ENCODE measurements around the gene UBR2.

Gene UBR2

DNA sequence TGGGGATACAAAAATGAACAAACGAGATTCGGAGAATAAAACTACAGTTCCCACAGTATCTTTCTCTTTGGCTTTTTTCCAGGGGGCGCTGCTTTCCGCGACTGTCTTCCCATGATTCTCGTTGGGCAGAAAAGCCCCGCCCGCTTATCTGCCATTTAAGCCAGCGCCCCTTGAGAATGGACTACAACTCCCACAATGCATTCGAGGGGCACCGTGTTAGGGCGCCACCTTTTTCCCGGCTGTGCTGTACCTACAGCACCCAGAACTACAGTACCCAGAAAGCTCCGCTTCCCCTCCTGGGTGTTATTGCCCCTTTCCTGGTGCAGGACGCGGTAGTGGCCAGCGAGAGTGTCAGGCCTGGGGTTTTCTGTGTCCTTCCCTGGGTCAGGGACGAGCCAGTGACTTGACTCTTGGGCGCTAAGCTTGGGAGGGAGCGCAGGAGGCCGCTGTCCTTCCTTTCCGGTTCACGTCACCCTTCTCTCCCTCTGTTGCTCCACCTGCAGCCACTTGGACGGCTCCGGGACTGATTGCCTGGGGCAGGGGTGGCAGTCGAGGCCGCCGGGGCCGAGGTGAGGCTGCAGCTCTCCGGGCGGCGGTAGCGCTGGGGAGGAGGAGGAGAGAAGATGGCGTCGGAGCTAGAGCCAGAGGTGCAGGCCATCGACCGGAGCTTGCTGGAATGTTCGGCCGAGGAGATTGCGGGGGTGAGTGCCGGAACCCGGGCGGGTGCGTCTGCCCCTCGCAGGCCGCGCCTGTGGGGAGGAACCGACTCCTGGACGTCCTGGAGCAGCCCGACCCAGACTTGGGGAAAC lies at the start of gene UBR2:
UBR2 (plus strand) TSS at position 333 of the 809 bp plus-strand sequence; CDS start at position 624, 291 bp downstream.
- peak; percentile 100 for DNase-seq

DNA sequence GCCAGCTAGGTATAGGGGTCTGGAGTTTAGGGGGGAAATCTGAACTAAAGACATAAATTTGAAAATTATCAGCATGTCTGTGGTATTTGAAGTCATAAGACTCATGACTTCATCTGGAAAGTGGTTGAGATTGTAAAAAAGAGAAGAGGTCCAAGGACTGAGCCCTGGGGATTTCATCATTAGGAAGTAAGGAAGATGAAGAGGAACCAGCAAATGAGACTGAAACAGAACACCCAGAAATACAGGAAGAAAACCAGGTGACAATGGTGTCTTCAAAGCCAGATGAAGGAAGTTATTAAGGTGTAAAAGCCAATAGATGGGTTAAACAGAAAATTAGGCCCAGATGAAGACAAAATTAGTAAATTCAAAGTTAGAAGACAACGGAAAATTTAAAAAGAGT lies 49.1 kb upstream of the UBR2 start:
- DNase-seq = no peak

DNA sequence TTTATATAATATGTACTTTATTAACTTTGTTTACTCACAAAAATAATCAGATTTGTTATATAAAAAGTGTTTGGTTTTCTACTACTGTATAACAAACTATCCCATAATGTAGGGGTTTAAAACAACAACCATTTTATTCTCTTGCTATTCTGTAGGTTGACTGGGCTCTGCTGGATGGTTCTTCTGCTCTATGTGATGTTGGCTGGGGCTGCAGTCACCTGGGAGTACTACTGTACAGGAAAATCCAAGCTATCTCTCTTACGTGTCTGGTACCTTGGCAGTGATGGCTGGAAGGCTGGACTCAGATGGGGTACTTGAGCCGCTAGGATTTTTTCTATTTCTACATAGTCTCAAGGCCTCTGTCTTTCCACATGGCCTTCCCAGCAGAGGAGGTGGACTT lies 44.0 kb upstream of the UBR2 start:
- no peak for DNase-seq

DNA sequence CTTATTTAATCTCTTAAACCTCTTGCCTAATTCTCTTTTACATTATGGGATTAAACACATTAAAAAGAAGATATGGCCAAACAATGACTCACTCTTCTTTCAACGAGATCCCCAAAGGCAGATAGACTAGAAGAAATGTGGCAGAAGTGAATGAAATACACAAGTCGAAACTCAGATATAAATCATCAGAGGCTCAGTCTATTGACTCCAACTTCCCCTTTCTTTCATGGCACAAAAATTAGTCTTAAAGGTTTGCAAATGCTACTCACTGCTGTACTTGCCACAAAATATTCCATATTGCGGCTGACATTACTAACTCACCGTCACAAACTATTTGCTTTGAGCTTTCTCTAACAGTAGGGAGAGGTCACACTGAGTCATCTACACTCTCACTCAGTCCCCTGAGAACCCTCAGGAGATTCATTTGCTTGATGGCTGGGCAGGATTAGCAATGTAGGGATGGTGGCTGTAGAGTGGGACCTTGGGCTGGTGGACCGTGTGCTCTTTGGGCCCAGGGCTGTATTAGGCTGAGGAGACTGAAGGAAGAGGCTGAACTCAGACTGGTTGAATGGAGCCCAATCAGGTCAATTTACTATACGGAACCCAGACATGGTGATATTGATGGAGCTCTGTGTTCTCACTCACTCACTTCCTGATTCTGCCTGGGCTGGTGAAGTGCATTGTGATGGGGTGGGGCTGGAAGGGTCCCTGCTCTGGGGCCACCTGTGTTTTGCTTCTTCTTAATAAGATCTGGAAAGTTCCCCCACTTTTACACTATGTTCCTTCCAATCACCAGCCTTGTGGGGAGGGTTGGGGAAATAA lies 42.8 kb upstream of the UBR2 start:
- DNase-seq = peak; percentile 77

DNA sequence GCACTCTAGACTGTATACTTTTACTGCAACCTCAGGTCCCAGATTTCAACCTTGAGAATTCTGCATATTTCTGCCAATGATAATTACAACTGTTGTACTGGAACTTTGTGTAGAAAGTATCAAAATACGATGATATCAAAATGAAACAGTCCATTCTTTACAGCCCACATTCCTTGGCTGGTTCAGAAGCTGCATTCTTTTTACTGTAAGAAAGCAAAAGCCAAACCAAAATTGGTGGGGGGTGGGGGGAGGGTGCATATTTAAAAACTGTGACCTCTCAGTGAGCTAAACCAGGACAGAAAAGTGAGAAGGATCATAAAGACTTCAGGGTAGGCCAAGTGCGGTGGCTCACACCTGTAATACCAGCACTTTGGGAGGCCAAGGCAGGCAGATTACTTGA lies 41.8 kb upstream of the UBR2 start:
- peak; percentile 10 for DNase-seq

DNA sequence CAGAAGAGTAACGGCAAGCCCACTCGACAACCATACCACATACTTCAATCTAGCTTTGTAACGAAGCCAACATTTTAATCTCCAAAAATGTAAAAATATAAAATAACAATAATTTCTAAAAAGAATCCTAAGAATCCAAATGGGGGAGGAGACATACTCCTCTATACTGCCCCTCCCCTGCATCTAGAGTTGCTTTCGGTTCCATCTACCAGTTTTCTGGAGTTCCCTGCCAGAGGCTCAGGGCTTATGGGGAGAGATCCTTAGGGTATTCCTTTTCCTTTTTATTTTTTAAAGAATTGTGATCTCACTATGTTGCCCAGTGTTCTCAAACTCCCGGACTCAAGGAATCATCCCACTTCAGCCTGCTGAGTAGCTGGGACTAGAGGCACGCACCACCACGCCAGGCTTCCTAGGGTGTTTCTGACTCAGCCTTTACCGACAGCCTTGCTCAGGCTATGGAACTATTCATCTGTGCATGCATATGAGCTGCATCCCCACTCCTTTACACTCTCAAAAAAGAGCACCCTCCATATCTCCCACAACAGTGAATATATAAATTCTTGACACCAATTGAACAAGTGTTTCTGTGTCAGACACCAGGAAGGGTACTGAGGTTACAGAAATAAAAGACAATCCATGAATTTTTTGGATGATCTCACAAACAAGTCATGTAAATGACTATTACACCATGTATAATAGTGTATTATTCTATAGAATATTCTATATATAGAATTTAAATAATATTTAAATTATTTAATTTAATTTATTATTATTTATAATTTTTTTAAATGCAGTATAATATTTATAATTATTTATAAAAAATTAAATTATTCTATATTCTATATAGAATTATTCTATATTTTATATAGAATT lies 40.7 kb upstream of the UBR2 start:
- DNase-seq = peak; percentile 25

DNA sequence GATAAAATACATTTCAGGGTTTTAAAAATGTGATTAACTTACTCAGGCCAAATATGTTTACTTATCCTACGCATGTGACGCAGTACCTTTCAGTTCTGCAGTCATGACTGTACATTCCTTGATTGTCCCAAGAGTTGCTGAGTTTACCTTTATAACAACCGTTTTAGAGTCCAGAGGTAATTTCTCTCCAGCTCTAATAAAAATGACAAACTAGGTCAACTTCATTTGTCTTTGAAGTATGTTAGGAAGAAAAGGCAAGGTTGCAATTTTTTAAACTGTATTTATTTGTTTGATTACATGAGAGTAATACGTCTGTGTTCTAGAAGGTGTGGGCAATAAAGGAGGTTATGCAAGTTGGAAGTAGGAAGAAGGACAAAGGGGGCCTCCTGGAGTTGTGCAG lies 38.6 kb upstream of the UBR2 start:
- no peak for DNase-seq

DNA sequence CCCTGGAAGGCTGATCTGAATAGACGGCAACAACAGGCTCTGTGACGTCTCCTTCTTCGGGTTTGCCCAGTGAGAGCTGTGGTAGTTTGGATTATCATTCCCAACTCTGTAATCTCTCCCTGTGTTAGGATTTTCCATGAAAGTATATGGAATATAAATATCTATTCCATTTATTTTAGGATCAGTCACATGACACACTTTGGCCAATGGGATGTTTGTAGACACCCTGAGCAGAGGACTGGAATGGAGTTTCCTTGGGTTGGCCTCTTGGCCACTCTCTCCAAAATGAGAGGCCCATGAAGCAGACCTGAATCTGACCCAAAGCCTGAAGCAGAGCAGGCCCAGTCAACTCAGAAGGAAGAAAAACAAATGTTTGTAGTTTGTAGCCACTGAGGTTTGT lies 37.2 kb upstream of the UBR2 start:
- DNase-seq = no peak

DNA sequence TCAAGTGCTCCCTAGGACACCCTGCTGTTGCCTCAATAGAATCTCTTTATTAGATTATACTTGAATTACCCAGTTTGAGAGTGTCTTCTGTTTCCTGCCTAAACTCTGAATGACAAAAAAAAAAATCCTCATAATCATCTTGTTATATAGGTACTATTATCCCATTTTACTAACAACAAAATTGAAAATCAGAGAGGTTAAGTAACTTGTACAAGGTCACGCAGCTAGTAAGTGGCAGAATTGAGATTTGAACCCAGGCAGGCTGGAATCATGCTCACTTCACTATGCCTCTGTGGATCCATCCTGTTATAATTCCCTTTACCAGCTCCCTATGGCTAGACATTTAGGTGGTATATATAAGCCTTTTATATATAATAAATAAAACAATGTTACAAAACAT lies 36.6 kb upstream of the UBR2 start:
- no peak for DNase-seq

DNA sequence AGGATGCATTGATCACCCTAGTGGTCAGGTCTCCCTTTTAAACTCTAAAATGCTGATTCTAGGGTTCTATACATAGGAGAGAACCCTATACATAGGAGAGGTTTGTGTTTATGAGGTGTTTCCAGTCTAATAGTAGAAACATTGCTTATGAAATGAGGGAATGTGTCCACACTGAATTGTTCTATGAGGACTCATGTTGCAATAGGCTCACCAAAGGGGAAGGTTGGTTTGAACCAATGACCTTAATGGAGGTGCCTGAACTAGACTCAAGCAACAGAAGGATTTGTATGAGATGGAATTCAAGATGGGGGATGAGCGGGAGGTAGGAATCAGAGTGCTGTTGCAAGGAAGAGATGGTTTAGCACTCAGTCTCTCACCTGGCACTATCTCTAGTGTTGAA lies 33.5 kb upstream of the UBR2 start:
- no peak for DNase-seq

DNA sequence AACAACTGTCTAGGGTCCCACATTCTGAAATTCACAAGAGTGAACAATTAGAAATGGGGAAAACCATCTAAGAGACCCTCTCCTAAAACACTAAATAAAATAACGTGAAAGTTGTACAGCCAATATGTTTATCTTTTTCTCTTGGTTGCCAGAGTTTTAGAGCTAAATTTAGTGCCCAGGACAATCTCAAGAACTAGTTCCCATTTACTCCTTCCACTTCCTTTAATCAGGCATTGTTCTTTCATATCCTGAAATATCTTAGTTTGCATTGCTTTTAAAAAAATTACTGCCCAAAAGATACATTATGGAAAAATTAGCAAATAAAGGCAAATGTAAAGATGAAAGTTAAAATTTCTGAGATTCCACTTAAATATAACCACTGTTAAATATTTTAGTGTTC lies 33.1 kb upstream of the UBR2 start:
- no peak for DNase-seq

DNA sequence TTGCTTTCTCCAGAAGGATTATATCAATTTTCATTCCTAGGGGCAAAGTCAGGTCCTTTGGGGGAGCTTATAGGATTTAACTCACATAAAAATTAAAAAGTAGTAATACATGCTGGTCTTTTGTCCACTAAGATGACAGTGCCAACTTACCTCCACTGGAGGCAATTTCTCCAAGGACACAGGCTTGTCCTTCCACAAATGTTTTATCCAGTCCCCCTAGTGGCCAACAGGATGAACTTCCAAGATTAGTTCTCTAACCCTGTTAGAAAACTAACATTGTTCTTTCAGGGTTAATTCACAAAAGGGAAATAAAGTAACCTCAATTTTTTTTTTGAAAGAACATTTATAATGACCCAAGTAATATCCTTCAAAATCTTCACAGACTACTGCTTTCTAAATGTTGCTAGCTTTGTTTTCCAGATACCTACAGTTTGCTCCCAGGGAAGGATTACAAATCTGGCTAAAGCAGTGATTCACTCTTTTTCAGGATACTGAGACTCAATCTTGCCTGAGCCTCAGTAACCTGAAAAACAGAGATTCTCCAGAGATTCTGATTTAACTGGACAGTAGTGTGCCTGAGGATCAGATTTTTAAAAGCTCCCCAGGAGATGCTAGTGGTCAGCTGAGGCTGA lies 31.7 kb upstream of the UBR2 start:
- peak; percentile 60 for DNase-seq

DNA sequence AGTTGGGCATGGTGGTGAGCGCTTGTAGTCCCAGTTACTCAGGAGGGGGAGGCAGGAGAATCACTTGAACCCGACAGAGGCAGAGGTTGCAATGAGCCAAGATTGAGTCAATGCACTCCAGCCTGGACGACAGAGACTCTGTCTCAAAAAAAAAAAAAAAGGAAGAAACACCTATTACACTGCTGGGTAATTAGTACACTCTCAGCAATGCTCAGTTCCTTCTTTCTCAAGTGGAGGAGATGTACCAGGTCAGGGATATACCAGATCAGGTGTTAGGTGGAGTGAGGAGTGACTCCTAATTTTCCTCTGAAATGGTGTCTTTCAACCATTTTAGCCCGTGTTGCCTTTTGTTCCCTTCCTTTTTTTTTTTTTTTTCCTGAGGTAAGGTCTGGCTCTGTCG lies 30.0 kb upstream of the UBR2 start:
- DNase-seq = no peak

DNA sequence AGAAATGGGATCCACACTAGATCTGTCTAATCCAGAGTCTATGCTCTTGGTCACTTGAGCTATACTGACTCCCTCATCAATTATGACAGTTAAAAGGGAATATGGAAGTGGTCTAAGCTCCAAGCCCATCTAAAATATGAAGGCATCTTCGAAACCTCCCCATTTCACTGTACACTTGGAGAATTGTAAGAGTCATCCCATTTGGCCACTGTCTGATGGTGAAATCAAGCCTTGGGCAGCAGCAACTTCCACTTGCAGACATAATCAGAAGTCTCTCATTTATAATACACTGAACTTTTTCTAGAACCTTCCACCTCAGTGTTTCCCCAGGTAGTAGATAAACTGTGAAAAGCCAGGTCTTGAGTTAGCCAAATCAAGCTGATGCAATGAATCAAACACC lies 26.3 kb upstream of the UBR2 start:
- DNase-seq = no peak

DNA sequence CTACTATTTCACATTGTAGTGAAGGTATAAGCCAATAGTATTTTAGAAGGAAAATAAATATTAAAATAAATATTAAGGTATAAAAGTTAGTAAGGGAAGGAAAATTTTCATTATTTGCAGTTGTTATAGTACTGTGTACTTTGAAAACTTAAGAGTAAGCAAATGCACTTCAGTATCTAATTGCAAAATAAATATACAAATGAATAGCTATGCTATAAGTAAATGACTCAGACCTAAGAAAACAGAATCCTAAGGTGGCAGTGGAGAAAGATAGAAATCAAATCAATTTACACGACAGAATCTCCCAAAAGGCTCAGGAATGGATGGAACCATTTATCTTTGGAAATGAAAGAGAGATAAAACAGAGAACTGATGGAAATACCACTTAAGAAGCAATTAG lies 24.7 kb upstream of the UBR2 start:
- no peak for DNase-seq

DNA sequence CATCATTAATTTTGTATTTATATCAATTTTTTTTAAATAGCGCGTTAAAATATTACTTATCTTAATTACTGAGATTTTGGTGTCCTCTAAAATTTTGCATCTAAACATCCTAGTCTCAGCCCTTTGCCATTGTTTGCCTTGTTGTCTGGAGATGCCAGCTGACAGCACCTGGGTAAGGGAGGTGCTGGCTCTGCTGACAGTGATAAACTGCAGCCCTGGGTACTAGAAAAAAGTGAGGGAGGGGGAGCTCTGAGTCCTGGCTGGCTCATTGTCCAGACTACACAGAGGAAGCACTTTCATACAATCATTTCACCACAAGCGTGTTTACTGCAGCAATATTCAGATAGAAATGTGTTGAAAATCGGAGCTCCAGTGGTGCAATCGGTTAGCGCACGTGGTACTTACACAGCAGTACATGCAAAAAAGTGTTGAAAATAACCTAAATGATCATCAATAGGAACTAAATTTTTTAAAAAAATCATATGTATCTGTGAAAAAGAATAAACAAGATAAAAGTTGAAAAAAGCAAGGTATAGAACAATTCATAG lies 18.5 kb upstream of the UBR2 start:
- DNase-seq = no peak

DNA sequence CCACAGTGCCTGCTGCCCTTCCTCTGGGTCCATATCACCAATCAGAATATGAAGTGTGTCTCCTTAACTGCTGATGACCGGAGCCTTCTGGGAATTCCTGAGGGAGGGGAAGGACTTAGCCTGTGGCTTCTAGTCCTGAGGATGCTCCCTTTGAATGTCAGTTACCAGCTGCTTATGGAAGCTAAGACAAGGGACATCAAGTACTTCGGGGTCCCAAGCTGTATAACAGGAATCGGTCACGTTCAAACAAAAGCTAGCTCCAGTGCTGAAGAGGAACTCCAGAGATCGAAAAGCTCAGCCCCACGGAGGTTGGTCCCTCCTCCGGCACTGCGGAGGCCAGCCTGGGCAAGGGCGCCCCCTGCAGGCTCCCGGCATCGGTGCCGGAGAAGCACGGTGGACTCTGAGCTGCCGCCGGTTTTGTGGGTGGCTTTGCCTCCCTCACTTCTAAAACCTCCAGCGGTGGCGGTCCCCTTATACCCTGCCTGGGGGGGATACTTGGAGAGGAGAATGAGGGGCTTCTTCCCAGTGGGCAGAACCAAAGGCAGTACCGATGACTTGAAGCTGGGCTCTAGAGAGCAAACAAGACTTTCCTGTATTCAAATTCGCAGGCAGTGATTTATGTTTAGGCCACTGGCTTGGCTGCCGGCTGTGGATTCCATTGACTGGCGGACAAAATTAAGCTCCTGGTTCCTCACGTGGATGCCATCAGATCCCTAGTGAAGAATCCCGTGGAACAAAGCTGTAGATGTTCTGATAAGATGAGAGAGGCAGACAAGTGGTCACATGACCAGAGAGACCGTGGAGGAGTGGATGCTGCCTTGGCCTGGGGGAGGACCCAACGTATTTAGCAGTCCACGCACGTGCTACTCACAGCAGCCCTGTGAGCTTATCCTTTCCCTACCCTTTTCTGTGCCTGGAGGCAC lies 16.2 kb upstream of the UBR2 start:
- peak; percentile 80 for DNase-seq

DNA sequence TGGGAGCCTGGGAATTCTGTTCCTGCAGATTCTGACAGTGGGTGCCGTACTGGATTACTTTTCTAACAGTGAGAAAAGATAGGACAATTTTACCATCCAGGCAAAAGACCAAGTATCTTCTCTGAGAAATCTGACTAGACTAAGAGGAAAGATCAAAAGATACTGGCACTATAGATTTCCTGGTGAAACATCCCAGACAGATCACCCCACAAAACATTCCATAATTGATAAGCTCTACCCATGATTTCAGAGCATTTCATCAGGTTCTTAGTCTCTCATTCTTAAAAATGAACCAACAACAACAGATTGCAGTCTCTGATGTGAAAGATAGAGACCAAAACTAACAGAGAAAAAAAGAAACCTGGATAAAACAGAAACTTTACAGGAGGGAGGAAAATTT lies 13.6 kb upstream of the UBR2 start:
- no peak for DNase-seq

DNA sequence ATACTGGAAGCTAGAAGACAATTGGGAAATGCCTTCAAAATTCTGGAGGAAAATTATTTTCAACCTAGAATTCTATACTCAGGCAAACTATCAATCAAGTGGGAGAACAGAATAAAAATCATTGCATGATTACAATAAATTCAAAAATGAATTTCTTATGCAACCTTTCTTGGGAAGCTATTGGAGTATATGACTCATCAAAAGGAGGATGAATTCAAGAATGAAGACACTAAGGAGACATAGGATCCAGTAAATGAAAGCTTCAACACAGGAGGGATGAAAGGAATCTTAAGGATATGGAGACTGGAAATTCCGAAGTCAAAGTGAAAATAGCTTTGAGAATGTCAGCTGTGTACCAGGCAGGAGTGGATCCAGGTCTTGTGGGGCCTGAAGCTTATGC lies 12.6 kb upstream of the UBR2 start:
- no peak for DNase-seq

DNA sequence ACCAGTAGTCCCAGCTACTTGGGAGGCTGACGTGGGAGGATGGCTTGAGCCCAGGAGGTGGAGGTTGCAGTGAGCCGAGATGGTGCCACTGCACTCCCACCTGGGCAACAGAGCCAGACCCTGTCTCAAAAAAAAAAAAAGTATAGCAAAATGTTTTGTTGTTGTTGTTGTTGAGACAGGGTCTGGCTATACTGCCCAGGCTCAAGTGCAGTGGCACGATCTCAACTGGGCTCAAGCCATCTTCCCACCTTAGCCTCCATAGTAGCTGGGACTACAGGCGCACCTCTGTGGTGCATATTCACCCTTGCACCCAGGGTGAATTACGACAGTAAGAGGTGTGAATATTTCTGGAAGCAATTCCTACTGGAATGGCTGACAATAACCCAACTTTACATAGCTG lies 11.4 kb upstream of the UBR2 start:
- DNase-seq = no peak

All from EL (cell line).